ENCODE measurements around the gene DLG5.

Gene DLG5

GRCh38 chr10:77789861-77790260 lies 136.7 kb downstream of the DLG5 start:
- Histone ChIP-seq H3K36me3 (ENCODE audit: control insufficient read depth in 2 of 2, insufficient read depth in 2 of 2, low read length in 2 of 2) (peaks cover 29 to 30% of the 10 kb centered on the region in 2 donors), H3K9me3 (ENCODE audit: control insufficient read depth in 2 of 2, low read length in 2 of 2) (no peaks in the 10 kb centered on the region), H3K9ac (ENCODE audit: low read depth in 1 of 2, low read length in 2 of 2) (no peak overlapping the region), H3K4me3 (ENCODE audit: low read length in 2 of 2) (no peak overlapping the region), H3K27ac (ENCODE audit: low read depth in 2 of 2, low read length in 2 of 2) (no peak overlapping the region), H3K27me3 (ENCODE audit: control insufficient read depth in 2 of 2, insufficient read depth in 2 of 2, low read length in 2 of 2) (no peaks in the 10 kb centered on the region), H3K4me1 (ENCODE audit: control insufficient read depth in 2 of 2, insufficient read depth in 2 of 2, low read length in 2 of 2) (no peaks in the 10 kb centered on the region)

- H3K4me1 ChIP-seq (ENCODE audit: control insufficient read depth in 2 of 2, insufficient read depth in 2 of 2, low read length in 2 of 2), result no peaks in the 10 kb centered on the region
- no peaks in the 10 kb centered on the region for H3K27me3 ChIP-seq (ENCODE audit: control insufficient read depth in 2 of 2, insufficient read depth in 2 of 2, low read length in 2 of 2)
- peaks cover 26% of the 10 kb centered on the region in 2 donors for H3K36me3 ChIP-seq (ENCODE audit: control insufficient read depth in 2 of 2, insufficient read depth in 2 of 2, low read length in 2 of 2)
- H3K27ac ChIP-seq (ENCODE audit: low read depth in 2 of 2, low read length in 2 of 2), result no peak overlapping the region
- no peak overlapping the region for H3K9ac ChIP-seq (ENCODE audit: low read depth in 1 of 2, low read length in 2 of 2)
- H3K4me3 ChIP-seq (ENCODE audit: low read length in 2 of 2), result no peak overlapping the region
- no peaks in the 10 kb centered on the region for H3K9me3 ChIP-seq (ENCODE audit: control insufficient read depth in 2 of 2, low read length in 2 of 2)
Measured at GRCh38 chr10:77789016-77789415, 137.5 kb downstream of the DLG5 start.

- Histone ChIP-seq H3K36me3 (ENCODE audit: control insufficient read depth in 2 of 2, insufficient read depth in 2 of 2, low read length in 2 of 2) (peaks cover 22% of the 10 kb centered on the region in 2 donors), H3K9me3 (ENCODE audit: control insufficient read depth in 2 of 2, low read length in 2 of 2) (no peaks in the 10 kb centered on the region), H3K27me3 (ENCODE audit: control insufficient read depth in 2 of 2, insufficient read depth in 2 of 2, low read length in 2 of 2) (no peaks in the 10 kb centered on the region), H3K4me1 (ENCODE audit: control insufficient read depth in 2 of 2, insufficient read depth in 2 of 2, low read length in 2 of 2) (no peaks in the 10 kb centered on the region), H3K9ac (ENCODE audit: low read depth in 1 of 2, low read length in 2 of 2) (no peak overlapping the region), H3K27ac (ENCODE audit: low read depth in 2 of 2, low read length in 2 of 2) (no peak overlapping the region), H3K4me3 (ENCODE audit: low read length in 2 of 2) (no peak overlapping the region)
Measured at GRCh38 chr10:77788496-77789010, 138.0 kb downstream of the DLG5 start.

DNA sequence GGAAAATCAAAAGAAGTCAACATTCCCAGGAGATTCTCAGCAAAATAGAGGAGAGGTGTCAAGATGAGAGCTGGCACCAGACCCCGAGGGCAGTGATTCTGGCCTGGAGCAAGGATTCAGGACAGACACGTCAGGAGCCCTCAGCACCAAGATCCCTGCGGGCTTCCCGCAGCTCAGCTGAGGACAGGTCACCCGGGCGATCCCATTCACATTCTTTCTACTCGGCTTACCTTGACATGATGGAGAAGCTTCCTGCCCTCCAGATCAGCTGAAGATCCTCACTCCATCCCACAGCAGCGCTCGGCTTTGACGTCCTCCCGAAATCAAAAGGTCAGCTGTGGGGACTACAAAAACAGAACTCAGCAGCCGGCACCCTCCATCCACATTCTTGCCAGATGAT lies 139.1 kb downstream of the DLG5 start:
- Histone ChIP-seq H3K9me3 (ENCODE audit: control insufficient read depth in 2 of 2, low read length in 2 of 2) (no peaks in the 10 kb centered on the region), H3K36me3 (ENCODE audit: control insufficient read depth in 2 of 2, insufficient read depth in 2 of 2, low read length in 2 of 2) (peaks cover 19 to 23% of the 10 kb centered on the region in 2 donors), H3K4me3 (ENCODE audit: low read length in 2 of 2) (no peak overlapping the region)

DNA sequence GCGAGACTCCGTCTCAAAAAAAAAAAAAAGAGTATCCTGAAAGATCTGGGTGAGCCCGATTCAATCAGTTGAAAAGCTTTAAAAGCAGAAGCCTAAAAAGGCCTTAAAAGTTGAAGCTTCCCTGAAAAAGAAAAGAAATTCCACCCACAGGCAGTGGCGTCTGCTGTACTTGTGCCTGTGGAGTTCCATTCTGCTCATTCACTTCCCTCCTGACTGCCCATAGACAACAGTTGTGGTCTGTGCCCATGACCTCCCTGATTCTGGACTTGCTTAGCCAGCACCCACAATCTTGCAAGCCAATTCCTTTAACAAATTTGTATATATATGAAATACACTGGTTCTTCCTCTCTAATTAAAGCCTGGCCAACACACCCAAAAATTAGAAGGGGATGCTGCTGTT lies 141.7 kb downstream of the DLG5 start:
- no peaks in the 10 kb centered on the region for H3K4me1 ChIP-seq (ENCODE audit: control insufficient read depth in 2 of 2, insufficient read depth in 2 of 2, low read length in 2 of 2)
- no peak overlapping the region for H3K9ac ChIP-seq (ENCODE audit: low read depth in 1 of 2, low read length in 2 of 2)
- peaks cover 13 to 16% of the 10 kb centered on the region in 2 donors for H3K36me3 ChIP-seq (ENCODE audit: control insufficient read depth in 2 of 2, insufficient read depth in 2 of 2, low read length in 2 of 2)
- no peaks in the 10 kb centered on the region for H3K27me3 ChIP-seq (ENCODE audit: control insufficient read depth in 2 of 2, insufficient read depth in 2 of 2, low read length in 2 of 2)
- H3K27ac ChIP-seq (ENCODE audit: low read depth in 2 of 2, low read length in 2 of 2), result no peak overlapping the region
- H3K4me3 ChIP-seq (ENCODE audit: low read length in 2 of 2), result no peak overlapping the region
- H3K9me3 ChIP-seq (ENCODE audit: control insufficient read depth in 2 of 2, low read length in 2 of 2), result no peaks in the 10 kb centered on the region

More for the DNA sequence above, 139.1 kb downstream of the DLG5 start:
- Histone ChIP-seq H3K27me3 (ENCODE audit: control insufficient read depth in 2 of 2, insufficient read depth in 2 of 2, low read length in 2 of 2) (no peaks in the 10 kb centered on the region), H3K4me1 (ENCODE audit: control insufficient read depth in 2 of 2, insufficient read depth in 2 of 2, low read length in 2 of 2) (no peaks in the 10 kb centered on the region), H3K9ac (ENCODE audit: low read depth in 1 of 2, low read length in 2 of 2) (no peak overlapping the region), H3K27ac (ENCODE audit: low read depth in 2 of 2, low read length in 2 of 2) (no peak overlapping the region)

DNA sequence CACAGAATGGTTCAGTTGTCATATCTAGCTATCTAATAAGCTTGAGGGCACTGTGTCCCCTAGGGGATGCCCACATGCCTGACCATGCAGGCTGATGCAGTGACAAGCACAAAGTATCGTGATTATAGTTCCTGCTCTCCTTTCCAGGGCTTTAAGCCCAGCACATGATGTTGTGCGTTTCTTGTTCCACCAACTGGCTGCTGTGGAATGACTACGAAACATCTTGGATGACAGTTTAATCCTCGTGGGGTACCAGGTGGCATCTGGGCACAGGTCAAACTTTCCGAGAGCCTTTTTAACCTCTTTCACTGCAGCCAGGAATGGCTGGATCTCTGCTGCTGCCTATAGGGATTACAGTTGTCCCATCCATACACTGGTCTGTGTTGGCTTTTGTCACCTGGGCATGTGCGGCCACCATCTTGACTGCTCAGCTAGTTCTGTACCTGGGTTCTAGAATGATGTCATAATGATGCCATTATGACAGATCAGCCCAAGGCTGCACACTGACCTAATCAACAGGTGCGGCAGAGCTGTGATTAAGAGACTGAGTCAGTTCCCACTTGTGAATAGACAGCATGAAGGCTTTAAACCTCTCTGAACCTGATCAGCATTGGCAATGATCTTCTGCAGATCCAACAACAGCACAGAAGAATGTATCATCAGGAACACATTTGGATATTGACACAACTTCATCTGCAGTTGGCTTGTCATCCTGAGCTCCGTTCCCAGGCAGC lies 144.1 kb downstream of the DLG5 start:
- Histone ChIP-seq H3K4me1 (ENCODE audit: control insufficient read depth in 2 of 2, insufficient read depth in 2 of 2, low read length in 2 of 2) (no peaks in the 10 kb centered on the region), H3K36me3 (ENCODE audit: control insufficient read depth in 2 of 2, insufficient read depth in 2 of 2, low read length in 2 of 2) (peaks cover 13 to 16% of the 10 kb centered on the region in 2 donors), H3K9me3 (ENCODE audit: control insufficient read depth in 2 of 2, low read length in 2 of 2) (no peaks in the 10 kb centered on the region), H3K9ac (ENCODE audit: low read depth in 1 of 2, low read length in 2 of 2) (no peak overlapping the region), H3K27ac (ENCODE audit: low read depth in 2 of 2, low read length in 2 of 2) (no peak overlapping the region), H3K4me3 (ENCODE audit: low read length in 2 of 2) (no peak overlapping the region), H3K27me3 (ENCODE audit: control insufficient read depth in 2 of 2, insufficient read depth in 2 of 2, low read length in 2 of 2) (peaks cover 0 to 2% of the 10 kb centered on the region in 2 donors)

GRCh38 chr10:77781451-77782327 lies 144.9 kb downstream of the DLG5 start:
- Histone ChIP-seq H3K36me3 (ENCODE audit: control insufficient read depth in 2 of 2, insufficient read depth in 2 of 2, low read length in 2 of 2) (peaks cover 13 to 16% of the 10 kb centered on the region in 2 donors), H3K4me1 (ENCODE audit: control insufficient read depth in 2 of 2, insufficient read depth in 2 of 2, low read length in 2 of 2) (no peaks in the 10 kb centered on the region), H3K27me3 (ENCODE audit: control insufficient read depth in 2 of 2, insufficient read depth in 2 of 2, low read length in 2 of 2) (peaks cover 0 to 2% of the 10 kb centered on the region in 2 donors), H3K9me3 (ENCODE audit: control insufficient read depth in 2 of 2, low read length in 2 of 2) (peaks cover 0 to under 1% of the 10 kb centered on the region in 2 donors), H3K9ac (ENCODE audit: low read depth in 1 of 2, low read length in 2 of 2) (no peak overlapping the region), H3K4me3 (ENCODE audit: low read length in 2 of 2) (no peak overlapping the region), H3K27ac (ENCODE audit: low read depth in 2 of 2, low read length in 2 of 2) (no peak overlapping the region)

DNA sequence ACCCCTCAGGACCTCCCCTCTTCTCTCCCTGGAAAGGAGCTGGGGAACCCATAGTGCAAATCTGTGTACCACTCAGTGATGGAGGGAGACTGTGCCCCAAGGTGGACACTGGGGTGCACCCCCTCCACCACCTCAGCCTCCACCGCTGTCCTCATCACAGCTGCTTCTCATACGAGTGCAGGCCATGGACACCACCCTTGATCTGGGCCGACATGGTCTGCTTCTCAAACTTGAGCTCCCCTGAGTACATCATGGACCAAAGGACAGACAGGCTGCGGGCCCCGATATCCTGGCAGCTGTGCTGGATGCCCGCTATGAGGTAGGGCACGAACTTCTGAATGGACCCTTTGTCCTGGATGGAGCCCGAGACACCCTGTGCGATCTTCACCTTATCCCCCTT lies 146.4 kb downstream of the DLG5 start:
- H3K4me3 ChIP-seq (ENCODE audit: low read length in 2 of 2), result no peak overlapping the region
- H3K27ac ChIP-seq (ENCODE audit: low read depth in 2 of 2, low read length in 2 of 2), result no peak overlapping the region
- no peaks in the 10 kb centered on the region for H3K4me1 ChIP-seq (ENCODE audit: control insufficient read depth in 2 of 2, insufficient read depth in 2 of 2, low read length in 2 of 2)
- H3K9me3 ChIP-seq (ENCODE audit: control insufficient read depth in 2 of 2, low read length in 2 of 2), result peaks cover 0 to 2% of the 10 kb centered on the region in 2 donors
- H3K9ac ChIP-seq (ENCODE audit: low read depth in 1 of 2, low read length in 2 of 2), result no peak overlapping the region
- peaks cover 13 to 16% of the 10 kb centered on the region in 2 donors for H3K36me3 ChIP-seq (ENCODE audit: control insufficient read depth in 2 of 2, insufficient read depth in 2 of 2, low read length in 2 of 2)
- peaks cover 0 to 2% of the 10 kb centered on the region in 2 donors for H3K27me3 ChIP-seq (ENCODE audit: control insufficient read depth in 2 of 2, insufficient read depth in 2 of 2, low read length in 2 of 2)

DNA sequence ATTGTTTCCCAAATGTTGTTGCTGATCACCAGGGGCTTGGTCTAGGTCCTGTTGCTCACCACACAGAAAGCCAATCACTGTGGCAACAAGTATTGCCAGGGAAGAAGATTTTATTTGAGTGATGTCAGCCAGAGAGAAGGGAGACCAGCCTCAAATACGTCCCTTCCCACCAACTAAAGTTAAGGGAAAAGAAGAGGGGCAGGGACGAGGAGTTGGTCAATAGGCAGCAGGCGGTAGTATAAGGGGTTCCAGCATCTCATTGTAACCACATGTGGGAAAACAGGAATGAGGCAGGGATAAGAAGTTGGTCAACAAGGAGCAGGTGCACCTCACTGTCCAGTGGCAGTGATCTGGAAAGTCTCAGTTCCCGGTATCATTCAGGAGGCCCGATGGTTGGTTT lies 150.1 kb downstream of the DLG5 start:
- peaks cover 0 to 2% of the 10 kb centered on the region in 2 donors for H3K27me3 ChIP-seq (ENCODE audit: control insufficient read depth in 2 of 2, insufficient read depth in 2 of 2, low read length in 2 of 2)
- H3K9ac ChIP-seq (ENCODE audit: low read depth in 1 of 2, low read length in 2 of 2), result no peak overlapping the region
- H3K9me3 ChIP-seq (ENCODE audit: control insufficient read depth in 2 of 2, low read length in 2 of 2), result peaks cover 0 to 2% of the 10 kb centered on the region in 2 donors
- no peak overlapping the region for H3K27ac ChIP-seq (ENCODE audit: low read depth in 2 of 2, low read length in 2 of 2)
- H3K36me3 ChIP-seq (ENCODE audit: control insufficient read depth in 2 of 2, insufficient read depth in 2 of 2, low read length in 2 of 2), result peaks cover 0 to 6% of the 10 kb centered on the region in 2 donors
- H3K4me1 ChIP-seq (ENCODE audit: control insufficient read depth in 2 of 2, insufficient read depth in 2 of 2, low read length in 2 of 2), result no peaks in the 10 kb centered on the region
- no peak overlapping the region for H3K4me3 ChIP-seq (ENCODE audit: low read length in 2 of 2)

- Histone ChIP-seq H3K4me3 (ENCODE audit: low read length in 2 of 2) (no peak overlapping the region), H3K4me1 (ENCODE audit: control insufficient read depth in 2 of 2, insufficient read depth in 2 of 2, low read length in 2 of 2) (no peaks in the 10 kb centered on the region), H3K9ac (ENCODE audit: low read depth in 1 of 2, low read length in 2 of 2) (no peak overlapping the region), H3K9me3 (ENCODE audit: control insufficient read depth in 2 of 2, low read length in 2 of 2) (peaks cover 0 to 2% of the 10 kb centered on the region in 2 donors), H3K27ac (ENCODE audit: low read depth in 2 of 2, low read length in 2 of 2) (no peak overlapping the region), H3K36me3 (ENCODE audit: control insufficient read depth in 2 of 2, insufficient read depth in 2 of 2, low read length in 2 of 2) (no peaks in the 10 kb centered on the region), H3K27me3 (ENCODE audit: control insufficient read depth in 2 of 2, insufficient read depth in 2 of 2, low read length in 2 of 2) (peaks cover 0 to 2% of the 10 kb centered on the region in 2 donors)
Measured at GRCh38 chr10:77774940-77775391, 151.6 kb downstream of the DLG5 start.

Measured in mucosa of rectum (tissue), 2 donors.